SK-N-SH (cell line): ENCODE data around the gene UAP1L1. TPM values are rescaled to one million over a fixed set of nuclear protein-coding genes. Genes with fewer than 3 reads are reported as not detected.

ENCODE experiments used
- CTCF ChIA-PET: fragments of 300-600, 350-600 bp; formaldehyde crosslinking; extraction: SDS; loops from one replicate; lab custom pipeline; 2021; lab: Yijun Ruan, JAX
- POLR2A ChIA-PET: fragments of 350-600 bp; sonication (Branson Sonifier 250); formaldehyde crosslinking; extraction: SDS; loops from one replicate; lab custom pipeline; 2020; ENCODE audit warnings: antibody characterized with exemption, inconsistent platforms; lab: Yijun Ruan, JAX
- DNase-seq: peaks from one replicate; pipeline ENCODE4 v3.0.0; 2012
- H2AFZ ChIP-seq: fragments of 200-600 bp; sonication (generic); 2 replicates; pipeline ENCODE4 v1.8.1; 2016; ENCODE audit warnings: antibody characterized with exemption, mild to moderate bottlenecking, low read depth
- H3F3A ChIP-seq: fragments of 200-600 bp; sonication (generic); replicated peaks from 2 replicates; pipeline ENCODE3; 2016; ENCODE audit warnings: antibody characterized with exemption, mild to moderate bottlenecking; ENCODE audit not compliant: insufficient read depth
- H3K27ac ChIP-seq, 2 experiments: fragments of 200-500 bp in 1 of 2; fragments of 200-600 bp in 1 of 2; sonication (Bioruptor generic) in 1 of 2; sonication (generic), shearing (Covaris generic) in 1 of 2; 2 replicates each; pipeline versions ENCODE4 v1.5.1 to v1.6.1; 2014 to 2016; ENCODE audit warnings: low read depth in 2 of 2, inconsistent platforms in 1 of 2, low read length in 1 of 2, mild to moderate bottlenecking in 1 of 2, mixed read lengths in 1 of 2
- H3K27me3 ChIP-seq: fragments of 200-600 bp; sonication (generic), shearing (Covaris generic); 2 replicates; pipeline ENCODE4 v1.6.1; 2016; ENCODE audit warnings: mixed run types; ENCODE audit not compliant: insufficient read depth
- H3K36me3 ChIP-seq, 2 experiments: fragments of 200-500 bp in 1 of 2; fragments of 200-600 bp in 1 of 2; sonication (Bioruptor generic) in 1 of 2; sonication (generic) in 1 of 2; replicated peaks in 1 of 2; 2 replicates each; pipeline versions ENCODE3 to v1.5.1; 2014 to 2016; ENCODE audit warnings: low read length in 1 of 2, mild to moderate bottlenecking in 1 of 2; ENCODE audit not compliant: insufficient read depth in 2 of 2, control insufficient read depth in 1 of 2
- H3K4me1 ChIP-seq, 2 experiments: fragments of 200-500 bp in 1 of 2; fragments of 200-600 bp in 1 of 2; sonication (Bioruptor generic) in 1 of 2; sonication (generic), shearing (Covaris generic) in 1 of 2; 2 replicates each; pipeline versions ENCODE4 v1.5.1 to v1.6.1; 2014 to 2016; ENCODE audit warnings: low read depth in 1 of 2, low read length in 1 of 2, mixed run types in 1 of 2; ENCODE audit not compliant: insufficient read depth in 2 of 2, control insufficient read depth in 1 of 2
- H3K4me2 ChIP-seq: fragments of 200-600 bp; sonication (generic), shearing (Covaris generic); 2 replicates; pipeline ENCODE4 v1.6.1; 2017; ENCODE audit warnings: mixed run types
- H3K4me3 ChIP-seq, 2 experiments: fragments of 200-500 bp in 1 of 2; fragments of 200-600 bp in 1 of 2; sonication (Bioruptor generic) in 1 of 2; sonication (generic), shearing (Covaris generic) in 1 of 2; 2 replicates each; pipeline versions ENCODE4 v1.5.1 to v1.8.1; 2014 to 2016; ENCODE audit warnings: low read depth in 2 of 2, inconsistent platforms in 1 of 2, low read length in 1 of 2, mild to moderate bottlenecking in 1 of 2, mixed read lengths in 1 of 2, moderate library complexity in 1 of 2
- H3K79me2 ChIP-seq: fragments of 200-600 bp; sonication (generic); 2 replicates; pipeline ENCODE4 v1.8.1; 2017; ENCODE audit warnings: mild to moderate bottlenecking; ENCODE audit not compliant: insufficient read depth
- H3K9ac ChIP-seq: fragments of 200-600 bp; sonication (generic); 2 replicates; pipeline ENCODE4 v1.6.1; 2017; ENCODE audit warnings: mixed run types
- H3K9me2 ChIP-seq: fragments of 200-600 bp; sonication (generic); 2 replicates; pipeline ENCODE4 v1.6.1; 2017; ENCODE audit warnings: mixed run types
- H3K9me3 ChIP-seq: fragments of 200-600 bp; sonication (generic); 2 replicates; pipeline ENCODE4 v1.6.1; 2017; ENCODE audit warnings: mixed run types, mild to moderate bottlenecking, moderate library complexity
- H4K20me1 ChIP-seq: fragments of 200-600 bp; sonication (generic); 2 replicates; pipeline ENCODE4 v1.6.1; 2017; ENCODE audit warnings: mild to moderate bottlenecking, mixed run types; ENCODE audit not compliant: insufficient read depth
- EP300 ChIP-seq, 2 experiments: IDR thresholded peaks; 2 replicates each; pipeline versions ENCODE4 v1.4.0 to v1.6.1; 2012; ENCODE audit warnings: borderline replicate concordance in 1 of 2, low read depth in 1 of 2, low read length in 1 of 2
- FOSL2 ChIP-seq: IDR thresholded peaks from 2 replicates; pipeline ENCODE4 v1.4.0; 2012; ENCODE audit warnings: low read depth, mild to moderate bottlenecking, moderate library complexity, borderline replicate concordance
- FOXJ3 ChIP-seq: sonication (generic); formaldehyde crosslinking; IDR thresholded peaks from 2 replicates; pipeline ENCODE4 v1.5.1; 2020; ENCODE audit warnings: mild to moderate bottlenecking, missing genetic modification reagents
- GATA2 ChIP-seq: sonication (generic); formaldehyde crosslinking; IDR thresholded peaks from 2 replicates; pipeline ENCODE4 v1.5.0; 2020; ENCODE audit warnings: mild to moderate bottlenecking, missing genetic modification reagents
- MEF2A ChIP-seq: IDR thresholded peaks from 2 replicates; pipeline ENCODE4 v1.4.0; 2012; ENCODE audit warnings: low read depth, borderline replicate concordance
- NFIC ChIP-seq: IDR thresholded peaks from 2 replicates; pipeline ENCODE4 v1.4.0; 2012; ENCODE audit warnings: borderline replicate concordance
- NRF1 ChIP-seq: IDR thresholded peaks from 2 replicates; pipeline ENCODE4 v1.6.1; 2012; ENCODE audit warnings: low read depth, mild to moderate bottlenecking, low read length
- RAD21 ChIP-seq: IDR thresholded peaks from 2 replicates; pipeline ENCODE4 v1.6.1; 2012; ENCODE audit warnings: mild to moderate bottlenecking, low read length
- RCOR1 ChIP-seq: fragments of 150-350 bp; IDR thresholded peaks from 2 replicates; pipeline ENCODE4 v1.6.1; 2017; ENCODE audit warnings: antibody characterized with exemption, low read length
- SIN3A ChIP-seq: IDR thresholded peaks from 2 replicates; pipeline ENCODE4 v1.6.1; 2012; ENCODE audit warnings: low read depth, mild to moderate bottlenecking, low read length, moderate library complexity, borderline replicate concordance
- TCF12 ChIP-seq: IDR thresholded peaks from 2 replicates; pipeline ENCODE4 v1.4.0; 2012
- TEAD4 ChIP-seq: IDR thresholded peaks from 2 replicates; pipeline ENCODE4 v1.4.0; 2012; ENCODE audit warnings: mild to moderate bottlenecking, borderline replicate concordance; ENCODE audit not compliant: insufficient read depth
- YY1 ChIP-seq: IDR thresholded peaks from 2 replicates; pipeline ENCODE4 v1.4.0; 2012; ENCODE audit warnings: low read depth, mild to moderate bottlenecking
- WGBS: methylation state at CpG from one replicate; pipeline ENCODE4 v1.1.6; 2017; ENCODE audit warnings: low lambda C conversion rate; 5-methylcytosine and 5-hydroxymethylcytosine counted together
- polyA plus RNA-seq, 3 experiments: library from polyadenylated mRNA; depleted of rRNA; stranded (reverse); fragments of >200 nt; gene quantifications; 2 replicates each; pipeline ENCODE4 v1.2.3, GENCODE V29; 2012
- TF ChIP-seq, protein P1 (sequence below): IDR thresholded peaks from 2 replicates; pipeline ENCODE4 v1.4.0; 2012; ENCODE audit warnings: low read depth, borderline replicate concordance
- TF ChIP-seq, protein P2 (sequence below): IDR thresholded peaks from 2 replicates; pipeline ENCODE4 v1.4.0; 2012; ENCODE audit warnings: low read depth
- TF ChIP-seq, protein P3 (sequence below): IDR thresholded peaks from 2 replicates; pipeline ENCODE4 v1.6.1; 2012; ENCODE audit warnings: mild to moderate bottlenecking, low read depth, low read length, moderate library complexity
- TF ChIP-seq, protein P4 (sequence below): fragments of 200-600 bp; sonication (generic); IDR thresholded peaks from 2 replicates; pipeline ENCODE4 v1.6.1; 2017; ENCODE audit warnings: antibody characterized with exemption, mild to moderate bottlenecking, moderate library complexity
- TF ChIP-seq, protein P5 (sequence below): IDR thresholded peaks from 2 replicates; pipeline ENCODE4; 2012
- TF ChIP-seq, protein P6 (sequence below): IDR thresholded peaks from 2 replicates; pipeline ENCODE4 v1.4.0; 2012; ENCODE audit warnings: low read depth, borderline replicate concordance

The UAP1L1 gene
- polyA plus RNA-seq, 1 of the 3 experiments (the other 2 are of a cell fraction), result 5.6 TPM

DNA sequence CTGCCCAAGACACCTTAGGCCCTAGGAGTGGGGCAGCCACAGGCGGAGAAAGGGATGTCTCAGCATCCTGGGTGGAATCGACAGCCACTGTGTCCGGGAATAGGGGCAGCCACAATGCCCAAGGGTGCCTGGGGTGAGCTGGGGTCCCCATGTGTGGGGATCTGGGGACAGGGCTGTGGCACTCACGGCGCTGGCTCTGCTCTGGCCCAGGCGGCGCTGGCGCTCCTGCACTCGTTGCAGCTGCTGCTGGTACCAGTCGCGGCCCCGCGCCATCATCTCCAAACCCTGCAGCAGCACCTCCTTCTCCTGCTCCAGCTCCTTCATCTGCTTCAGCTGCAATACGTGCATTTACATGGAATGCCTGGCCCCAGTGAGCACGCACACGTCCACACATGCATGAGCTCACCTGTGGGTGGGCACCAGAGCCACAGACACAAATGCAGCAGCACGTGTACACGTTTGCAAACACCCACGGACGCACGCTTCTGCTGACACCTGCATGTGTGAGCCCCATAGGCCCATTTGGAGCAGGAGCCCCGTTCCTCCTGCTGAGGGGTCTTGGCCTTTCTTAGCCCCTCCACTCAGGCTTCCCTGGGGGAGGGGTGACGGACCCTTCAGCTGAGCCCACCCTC, 11.9 kb upstream of the UAP1L1 start:
- WGBS, result 96% methylated on average over 15 of the region's 23 CpGs
- H3K4me3 ChIP-seq, result no peak overlapping the region
- CTCF ChIA-PET, result interaction anchor here (1.0 to 16.8 kb wide), 7 partner anchors 12 to 278 kb away, joined by 3 to 803 read pairs (median 11); partner anchors contain the start of genes ABCA2, ENTPD2, FUT7 and NPDC1

More for the DNA sequence above, 11.9 kb upstream of the UAP1L1 start:
- H3K4me2 ChIP-seq, result no peak overlapping the region
- H3K9me3 ChIP-seq, result no peaks in the 10 kb centered on the region
- no peak overlapping the region for H2AFZ ChIP-seq
- POLR2A ChIA-PET, result interaction anchor here (2.2 kb wide), 1 partner anchor 10 kb away, joined by 12 read pairs; no protein-coding TSS in a partner anchor
- no peaks in the 10 kb centered on the region for H3K36me3 ChIP-seq
- no peak overlapping the region for H3K9ac ChIP-seq
- no peaks in the 10 kb centered on the region for H3K9me2 ChIP-seq
- H3K79me2 ChIP-seq, result 0 out of 2 replicates have a peak, but pooled peaks cover 3% of the 10 kb centered on the region
- peaks cover 12% of the 10 kb centered on the region; the same call in 1 of the 2 replicates for H4K20me1 ChIP-seq
- H3K27me3 ChIP-seq, result no peaks in the 10 kb centered on the region
- H3F3A ChIP-seq, result peaks cover 5% of the 10 kb centered on the region
- peaks cover 0 to 22% of the 10 kb centered on the region in 2 experiments; a peak in 1 of 4 replicates for H3K4me1 ChIP-seq
- H3K27ac ChIP-seq, result no peak overlapping the region
- DNase-seq, result no peak
- no peak for TF ChIP-seq TCF12
- TF ChIP-seq FOXJ3 (CRISPR knock-in tag), result no peak
- TF ChIP-seq, protein P1, sequence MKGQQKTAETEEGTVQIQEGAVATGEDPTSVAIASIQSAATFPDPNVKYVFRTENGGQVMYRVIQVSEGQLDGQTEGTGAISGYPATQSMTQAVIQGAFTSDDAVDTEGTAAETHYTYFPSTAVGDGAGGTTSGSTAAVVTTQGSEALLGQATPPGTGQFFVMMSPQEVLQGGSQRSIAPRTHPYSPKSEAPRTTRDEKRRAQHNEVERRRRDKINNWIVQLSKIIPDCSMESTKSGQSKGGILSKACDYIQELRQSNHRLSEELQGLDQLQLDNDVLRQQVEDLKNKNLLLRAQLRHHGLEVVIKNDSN, result no peak
- TF ChIP-seq, protein P2, sequence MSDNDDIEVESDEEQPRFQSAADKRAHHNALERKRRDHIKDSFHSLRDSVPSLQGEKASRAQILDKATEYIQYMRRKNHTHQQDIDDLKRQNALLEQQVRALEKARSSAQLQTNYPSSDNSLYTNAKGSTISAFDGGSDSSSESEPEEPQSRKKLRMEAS, result no peak
- TF ChIP-seq FOSL2, result no peak
- TF ChIP-seq RCOR1, result no peak
- no peak for TF ChIP-seq MEF2A
- TF ChIP-seq EP300 (IDR thresholded peaks at IDR 0.05; ENCODE audit: borderline replicate concordance in 1 of 2, low read depth in 1 of 2, low read length in 1 of 2), result no peak
- TF ChIP-seq, protein P3, sequence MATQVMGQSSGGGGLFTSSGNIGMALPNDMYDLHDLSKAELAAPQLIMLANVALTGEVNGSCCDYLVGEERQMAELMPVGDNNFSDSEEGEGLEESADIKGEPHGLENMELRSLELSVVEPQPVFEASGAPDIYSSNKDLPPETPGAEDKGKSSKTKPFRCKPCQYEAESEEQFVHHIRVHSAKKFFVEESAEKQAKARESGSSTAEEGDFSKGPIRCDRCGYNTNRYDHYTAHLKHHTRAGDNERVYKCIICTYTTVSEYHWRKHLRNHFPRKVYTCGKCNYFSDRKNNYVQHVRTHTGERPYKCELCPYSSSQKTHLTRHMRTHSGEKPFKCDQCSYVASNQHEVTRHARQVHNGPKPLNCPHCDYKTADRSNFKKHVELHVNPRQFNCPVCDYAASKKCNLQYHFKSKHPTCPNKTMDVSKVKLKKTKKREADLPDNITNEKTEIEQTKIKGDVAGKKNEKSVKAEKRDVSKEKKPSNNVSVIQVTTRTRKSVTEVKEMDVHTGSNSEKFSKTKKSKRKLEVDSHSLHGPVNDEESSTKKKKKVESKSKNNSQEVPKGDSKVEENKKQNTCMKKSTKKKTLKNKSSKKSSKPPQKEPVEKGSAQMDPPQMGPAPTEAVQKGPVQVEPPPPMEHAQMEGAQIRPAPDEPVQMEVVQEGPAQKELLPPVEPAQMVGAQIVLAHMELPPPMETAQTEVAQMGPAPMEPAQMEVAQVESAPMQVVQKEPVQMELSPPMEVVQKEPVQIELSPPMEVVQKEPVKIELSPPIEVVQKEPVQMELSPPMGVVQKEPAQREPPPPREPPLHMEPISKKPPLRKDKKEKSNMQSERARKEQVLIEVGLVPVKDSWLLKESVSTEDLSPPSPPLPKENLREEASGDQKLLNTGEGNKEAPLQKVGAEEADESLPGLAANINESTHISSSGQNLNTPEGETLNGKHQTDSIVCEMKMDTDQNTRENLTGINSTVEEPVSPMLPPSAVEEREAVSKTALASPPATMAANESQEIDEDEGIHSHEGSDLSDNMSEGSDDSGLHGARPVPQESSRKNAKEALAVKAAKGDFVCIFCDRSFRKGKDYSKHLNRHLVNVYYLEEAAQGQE, result no peak
- TF ChIP-seq TEAD4, result no peak
- no peak for TF ChIP-seq NFIC
- TF ChIP-seq GATA2, result no peak
- TF ChIP-seq, protein P4, sequence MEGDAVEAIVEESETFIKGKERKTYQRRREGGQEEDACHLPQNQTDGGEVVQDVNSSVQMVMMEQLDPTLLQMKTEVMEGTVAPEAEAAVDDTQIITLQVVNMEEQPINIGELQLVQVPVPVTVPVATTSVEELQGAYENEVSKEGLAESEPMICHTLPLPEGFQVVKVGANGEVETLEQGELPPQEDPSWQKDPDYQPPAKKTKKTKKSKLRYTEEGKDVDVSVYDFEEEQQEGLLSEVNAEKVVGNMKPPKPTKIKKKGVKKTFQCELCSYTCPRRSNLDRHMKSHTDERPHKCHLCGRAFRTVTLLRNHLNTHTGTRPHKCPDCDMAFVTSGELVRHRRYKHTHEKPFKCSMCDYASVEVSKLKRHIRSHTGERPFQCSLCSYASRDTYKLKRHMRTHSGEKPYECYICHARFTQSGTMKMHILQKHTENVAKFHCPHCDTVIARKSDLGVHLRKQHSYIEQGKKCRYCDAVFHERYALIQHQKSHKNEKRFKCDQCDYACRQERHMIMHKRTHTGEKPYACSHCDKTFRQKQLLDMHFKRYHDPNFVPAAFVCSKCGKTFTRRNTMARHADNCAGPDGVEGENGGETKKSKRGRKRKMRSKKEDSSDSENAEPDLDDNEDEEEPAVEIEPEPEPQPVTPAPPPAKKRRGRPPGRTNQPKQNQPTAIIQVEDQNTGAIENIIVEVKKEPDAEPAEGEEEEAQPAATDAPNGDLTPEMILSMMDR, result no peak
- TF ChIP-seq RAD21, result no peak
- no peak for TF ChIP-seq SIN3A
- TF ChIP-seq, protein P5, sequence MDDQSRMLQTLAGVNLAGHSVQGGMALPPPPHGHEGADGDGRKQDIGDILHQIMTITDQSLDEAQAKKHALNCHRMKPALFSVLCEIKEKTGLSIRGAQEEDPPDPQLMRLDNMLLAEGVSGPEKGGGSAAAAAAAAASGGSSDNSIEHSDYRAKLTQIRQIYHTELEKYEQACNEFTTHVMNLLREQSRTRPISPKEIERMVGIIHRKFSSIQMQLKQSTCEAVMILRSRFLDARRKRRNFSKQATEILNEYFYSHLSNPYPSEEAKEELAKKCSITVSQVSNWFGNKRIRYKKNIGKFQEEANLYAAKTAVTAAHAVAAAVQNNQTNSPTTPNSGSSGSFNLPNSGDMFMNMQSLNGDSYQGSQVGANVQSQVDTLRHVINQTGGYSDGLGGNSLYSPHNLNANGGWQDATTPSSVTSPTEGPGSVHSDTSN, result no peak
- TF ChIP-seq YY1, result no peak
- no peak for TF ChIP-seq NRF1
- TF ChIP-seq, protein P6, sequence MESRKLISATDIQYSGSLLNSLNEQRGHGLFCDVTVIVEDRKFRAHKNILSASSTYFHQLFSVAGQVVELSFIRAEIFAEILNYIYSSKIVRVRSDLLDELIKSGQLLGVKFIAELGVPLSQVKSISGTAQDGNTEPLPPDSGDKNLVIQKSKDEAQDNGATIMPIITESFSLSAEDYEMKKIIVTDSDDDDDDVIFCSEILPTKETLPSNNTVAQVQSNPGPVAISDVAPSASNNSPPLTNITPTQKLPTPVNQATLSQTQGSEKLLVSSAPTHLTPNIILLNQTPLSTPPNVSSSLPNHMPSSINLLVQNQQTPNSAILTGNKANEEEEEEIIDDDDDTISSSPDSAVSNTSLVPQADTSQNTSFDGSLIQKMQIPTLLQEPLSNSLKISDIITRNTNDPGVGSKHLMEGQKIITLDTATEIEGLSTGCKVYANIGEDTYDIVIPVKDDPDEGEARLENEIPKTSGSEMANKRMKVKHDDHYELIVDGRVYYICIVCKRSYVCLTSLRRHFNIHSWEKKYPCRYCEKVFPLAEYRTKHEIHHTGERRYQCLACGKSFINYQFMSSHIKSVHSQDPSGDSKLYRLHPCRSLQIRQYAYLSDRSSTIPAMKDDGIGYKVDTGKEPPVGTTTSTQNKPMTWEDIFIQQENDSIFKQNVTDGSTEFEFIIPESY, result no peak
